Astrocyte of the cerebellum (primary cell): ENCODE data around the gene CRMP1.
"Not testable (repeated sequence)": the region's sequence is repeated elsewhere in the genome, so short reads cannot be mapped to it uniquely, and the experiment has no call there.

Experiments used
- DNase-seq: peaks from one replicate; pipeline ENCODE4 v3.0.0-alpha.2; 2011; ENCODE audit warnings: low read depth
- H3K4me3 ChIP-seq: 2 replicates; pipeline ENCODE4 v1.5.1; 2011; ENCODE audit warnings: mild to moderate bottlenecking, low read depth, low read length, moderate library complexity
- CTCF ChIP-seq: IDR thresholded peaks from 2 replicates; pipeline ENCODE4 v1.5.1; 2012; ENCODE audit warnings: low read length, low read depth, moderate library complexity, mild to moderate bottlenecking; ENCODE audit errors: missing control alignments
- in situ Hi-C: cut with HindIII; loops from 2 replicates; pipeline ENCODE4 v1.10.0; 2017; ENCODE audit warnings: low sequenced_read_pairs

Gene CRMP1

GRCh38 chr4:5867866-5868265, 25.0 kb downstream of the CRMP1 start:
- in situ Hi-C loops: no loop called here
- no peak for TF ChIP-seq CTCF

GRCh38 chr4:5866841-5867813, 25.8 kb downstream of the CRMP1 start:
- no peak for DNase-seq
- TF ChIP-seq CTCF: no peak
- in situ Hi-C loops: no loop called here
- H3K4me3 ChIP-seq: no peak overlapping the region

More at GRCh38 chr4:5867866-5868265, 25.0 kb downstream of the CRMP1 start:
- DNase-seq: no peak
- H3K4me3 ChIP-seq: no peak overlapping the region

GRCh38 chr4:5865896-5866599, 26.8 kb downstream of the CRMP1 start:
- no peak for TF ChIP-seq CTCF
- H3K4me3 ChIP-seq: no peak overlapping the region
- in situ Hi-C loops: no loop called here
- DNase-seq: no peak

- DNase-seq: peak; percentile 92
- no peak for TF ChIP-seq CTCF
- in situ Hi-C loops: no loop called here
- no peak overlapping the region for H3K4me3 ChIP-seq
Measured at GRCh38 chr4:5863461-5864113, 29.3 kb downstream of the CRMP1 start.

- no peak for DNase-seq
- no peak overlapping the region for H3K4me3 ChIP-seq
- TF ChIP-seq CTCF: no peak
- in situ Hi-C loops: no loop called here
Measured at GRCh38 chr4:5858020-5858769, 34.7 kb downstream of the CRMP1 start.

GRCh38 chr4:5857199-5857598, 35.7 kb downstream of the CRMP1 start:
- H3K4me3 ChIP-seq: no peak overlapping the region
- TF ChIP-seq CTCF: no peak
- no peak for DNase-seq
- in situ Hi-C loops: no loop called here

- H3K4me3 ChIP-seq, in situ Hi-C loops, DNase-seq: not testable (repeated sequence)
Measured at GRCh38 chr4:5856362-5856761, 36.5 kb downstream of the CRMP1 start.
